Mesothelial cell of epicardium (in vitro differentiated cells): ENCODE results near the gene ADGRG6. TPM values are rescaled to one million over a fixed set of nuclear protein-coding genes. Genes with fewer than 3 reads are reported as not detected.

Experiments used
- DNase-seq, 2 experiments: peaks; one replicate each; pipeline ENCODE4 v3.0.0; 2021; ENCODE audit warnings: low spot score in 2 of 2; ENCODE audit not compliant: unreplicated experiment in 2 of 2
- H3K27ac Mint-ChIP-seq: 2 replicates; pipeline ENCODE4 v1.8.0; 2021; ENCODE audit warnings: mixed read lengths
- H3K27me3 Mint-ChIP-seq: 2 replicates; pipeline ENCODE4 v1.8.0; 2021; ENCODE audit warnings: low read depth, mixed read lengths
- H3K36me3 Mint-ChIP-seq: 2 replicates; pipeline ENCODE4 v1.8.0; 2021; ENCODE audit warnings: mixed read lengths
- H3K4me1 Mint-ChIP-seq: 2 replicates; pipeline ENCODE4 v1.8.0; 2021; ENCODE audit warnings: mixed read lengths
- H3K4me3 Mint-ChIP-seq: 2 replicates; pipeline ENCODE4 v1.8.0; 2021; ENCODE audit warnings: mild to moderate bottlenecking, moderate library complexity, mixed read lengths
- H3K9me3 Mint-ChIP-seq: 2 replicates; pipeline ENCODE4 v1.8.0; 2021; ENCODE audit warnings: mixed read lengths
- CTCF ChIP-seq: fragments of 200-600 bp; sonication (generic); IDR thresholded peaks from one replicate; pipeline ENCODE4 v1.5.0; 2021; ENCODE audit warnings: antibody characterized with exemption; ENCODE audit not compliant: unreplicated experiment
- total RNA-seq: library from RNA; stranded (reverse); gene quantifications from 3 replicates; pipeline ENCODE4 v1.2.1, GENCODE V29; 2021

The ADGRG6 gene
- total RNA-seq, 1 donor from 2014 or later, result 36.6 TPM

- no peaks in the 10 kb centered on the region for H3K27me3 Mint-ChIP-seq
- no peaks in the 10 kb centered on the region for H3K4me1 Mint-ChIP-seq
- no peaks in the 10 kb centered on the region for H3K36me3 Mint-ChIP-seq
- H3K27ac Mint-ChIP-seq, result no peak overlapping the region
- H3K9me3 Mint-ChIP-seq, result peaks cover 8% of the 10 kb centered on the region
- TF ChIP-seq CTCF, result no peak
- no peak overlapping the region for H3K4me3 Mint-ChIP-seq
- DNase-seq, result no peak
Measured at GRCh38 chr6:142459271-142459670, 157.5 kb downstream of the ADGRG6 start.

GRCh38 chr6:142462260-142462659, 160.5 kb downstream of the ADGRG6 start:
- H3K27me3 Mint-ChIP-seq, result peaks cover 2% of the 10 kb centered on the region
- peaks cover 8% of the 10 kb centered on the region for H3K9me3 Mint-ChIP-seq
- H3K36me3 Mint-ChIP-seq, result no peaks in the 10 kb centered on the region
- H3K27ac Mint-ChIP-seq, result no peak overlapping the region
- no peak for TF ChIP-seq CTCF
- H3K4me1 Mint-ChIP-seq, result no peaks in the 10 kb centered on the region
- H3K4me3 Mint-ChIP-seq, result no peak overlapping the region
- DNase-seq, result no peak

GRCh38 chr6:142463988-142464387, 162.2 kb downstream of the ADGRG6 start:
- DNase-seq, result no peak
- Mint-ChIP-seq H3K27ac (no peak overlapping the region), H3K27me3 (peaks cover 2% of the 10 kb centered on the region), H3K4me3 (no peak overlapping the region), H3K4me1 (no peaks in the 10 kb centered on the region), H3K9me3 (peaks cover 8% of the 10 kb centered on the region), H3K36me3 (no peaks in the 10 kb centered on the region)
- no peak for TF ChIP-seq CTCF

GRCh38 chr6:142469220-142469619, 167.4 kb downstream of the ADGRG6 start:
- Mint-ChIP-seq H3K27me3 (peaks cover 4% of the 10 kb centered on the region), H3K4me3 (no peak overlapping the region), H3K27ac (no peak overlapping the region), H3K4me1 (no peaks in the 10 kb centered on the region), H3K9me3 (no peaks in the 10 kb centered on the region), H3K36me3 (no peaks in the 10 kb centered on the region)
- no peak for TF ChIP-seq CTCF
- DNase-seq, result no peak

GRCh38 chr6:142470421-142470820, 168.6 kb downstream of the ADGRG6 start:
- DNase-seq, result no peak
- peaks cover 4% of the 10 kb centered on the region for H3K27me3 Mint-ChIP-seq
- H3K4me3 Mint-ChIP-seq, result no peak overlapping the region
- H3K27ac Mint-ChIP-seq, result no peak overlapping the region
- H3K9me3 Mint-ChIP-seq, result no peaks in the 10 kb centered on the region
- TF ChIP-seq CTCF, result no peak
- no peaks in the 10 kb centered on the region for H3K4me1 Mint-ChIP-seq
- H3K36me3 Mint-ChIP-seq, result no peaks in the 10 kb centered on the region
